Fibroblast of upper back skin (primary cell): ENCODE measurements around the gene ZNF30.
"Not testable (repeated sequence)": the region's sequence is repeated elsewhere in the genome, so short reads cannot be mapped to it uniquely, and the experiment has no call there.

ENCODE experiments used
- DNase-seq: peaks from one replicate; pipeline ENCODE4 v3.0.0-alpha.2; 2013

ZNF30 gene

DNA sequence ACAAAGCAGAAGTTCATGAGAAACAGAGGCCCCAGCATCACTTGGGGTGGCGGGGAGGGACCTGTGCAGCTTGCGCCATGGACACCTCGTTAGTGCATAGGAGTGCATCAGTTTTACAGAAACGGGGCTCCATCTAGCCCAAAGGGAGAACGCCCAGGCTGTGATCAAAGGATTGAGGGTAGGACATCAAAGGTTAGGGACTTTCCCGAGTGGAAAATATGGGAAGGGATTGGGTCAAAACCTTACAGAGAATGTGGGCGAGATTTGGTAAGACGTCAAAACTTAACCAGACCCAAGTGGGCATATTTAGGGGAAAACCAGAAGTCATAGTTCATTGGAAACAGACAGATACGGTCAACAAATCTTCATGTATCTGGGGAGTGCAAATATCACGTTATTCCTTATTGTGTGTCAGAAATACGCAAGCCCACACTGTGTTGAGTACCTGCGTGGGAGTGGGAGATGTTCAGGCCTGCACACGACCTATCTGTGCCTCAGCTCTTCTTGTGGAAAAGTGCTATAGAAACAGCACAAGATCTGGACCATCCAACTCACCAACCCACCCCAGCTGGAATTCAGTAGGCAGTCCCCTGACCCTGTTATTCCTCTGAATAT is 64.0 kb downstream of the ZNF30 start:
- DNase-seq, result no peak

DNA sequence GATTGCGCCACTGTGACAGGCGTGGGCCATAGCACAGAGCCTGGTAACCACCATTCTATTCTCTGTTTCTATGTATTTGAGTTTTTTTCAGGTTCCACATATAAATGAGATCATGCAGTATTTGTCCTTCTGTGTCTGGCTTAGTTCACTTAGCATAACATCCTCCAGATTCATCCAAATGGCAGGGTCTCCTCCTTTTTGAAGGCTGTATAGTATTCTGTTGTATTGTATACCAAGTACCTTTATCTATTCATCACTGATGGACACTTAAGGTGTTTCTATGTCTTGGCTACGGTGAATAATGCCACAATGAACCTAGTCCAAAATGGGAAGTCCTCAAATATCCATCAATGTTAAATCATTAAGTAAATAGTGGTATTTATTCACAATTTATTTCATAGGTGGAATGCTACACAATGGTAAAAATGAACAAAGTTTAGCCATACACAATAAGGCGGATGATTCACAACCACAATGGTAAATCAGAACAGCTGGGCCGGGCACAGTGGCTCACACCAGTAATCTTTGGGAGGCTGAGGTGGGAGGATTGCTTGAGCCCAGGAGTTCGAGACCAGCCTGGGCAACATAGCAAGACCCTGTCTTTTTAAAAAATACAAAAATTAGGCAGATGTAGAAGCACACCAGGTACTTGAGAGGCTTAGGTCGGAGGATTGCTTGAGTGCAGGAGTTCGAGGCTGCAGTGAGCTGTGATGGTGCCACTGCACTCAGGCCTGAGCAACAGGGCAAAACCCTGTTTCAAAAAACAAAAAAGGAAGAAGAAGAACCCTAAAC is 65.0 kb downstream of the ZNF30 start:
- no peak for DNase-seq

DNA sequence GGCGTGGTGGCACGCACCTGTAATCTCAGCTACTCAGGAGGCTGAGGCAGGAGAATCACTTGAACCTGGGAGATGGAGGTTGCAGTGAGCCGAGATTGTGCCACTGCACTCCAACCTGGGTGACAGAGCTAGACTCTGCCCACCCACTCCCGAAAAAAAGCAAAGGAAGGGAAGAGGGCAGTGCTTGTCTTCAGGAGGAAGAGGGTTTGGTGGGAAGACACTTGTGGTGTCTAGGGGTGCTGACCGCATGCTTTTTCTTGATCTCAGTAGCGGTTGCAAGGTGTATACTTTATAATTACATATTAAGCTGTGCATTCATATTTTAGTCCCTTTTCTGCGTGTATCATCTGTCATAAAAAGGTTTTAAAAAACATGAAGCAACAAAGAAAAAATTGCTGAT is 65.9 kb downstream of the ZNF30 start:
- not testable (repeated sequence) for DNase-seq

DNA sequence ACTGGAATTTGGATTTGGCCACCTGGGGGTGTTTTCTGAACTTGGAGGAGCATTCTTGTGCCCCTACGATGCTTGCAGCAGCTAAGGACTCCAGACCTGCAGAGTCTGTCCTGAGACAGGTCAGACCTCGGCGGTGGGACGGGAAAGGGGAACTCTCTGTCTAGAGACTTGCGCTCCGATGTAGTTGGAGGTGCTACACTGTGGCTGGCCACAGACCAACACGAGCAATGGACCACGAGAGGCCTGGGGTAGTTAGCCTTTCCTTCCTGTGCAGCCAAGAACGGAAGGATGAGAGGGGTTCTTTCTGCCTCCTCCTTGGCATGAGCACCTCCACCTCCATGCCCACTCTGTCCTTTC is 67.6 kb downstream of the ZNF30 start:
- no peak for DNase-seq
